ENCODE measurements around the gene SOX15.
A peak's percentile ranks its signal among the peaks of the same experiment; 100 is the strongest.
"Not testable (repeated sequence)": the region's sequence is repeated elsewhere in the genome, so short reads cannot be mapped to it uniquely, and the experiment has no call there.

The SOX15 gene

GRCh38 chr17:7606280-7606679 lies 16.4 kb upstream of the SOX15 start:
- no peak for DNase-seq

DNA sequence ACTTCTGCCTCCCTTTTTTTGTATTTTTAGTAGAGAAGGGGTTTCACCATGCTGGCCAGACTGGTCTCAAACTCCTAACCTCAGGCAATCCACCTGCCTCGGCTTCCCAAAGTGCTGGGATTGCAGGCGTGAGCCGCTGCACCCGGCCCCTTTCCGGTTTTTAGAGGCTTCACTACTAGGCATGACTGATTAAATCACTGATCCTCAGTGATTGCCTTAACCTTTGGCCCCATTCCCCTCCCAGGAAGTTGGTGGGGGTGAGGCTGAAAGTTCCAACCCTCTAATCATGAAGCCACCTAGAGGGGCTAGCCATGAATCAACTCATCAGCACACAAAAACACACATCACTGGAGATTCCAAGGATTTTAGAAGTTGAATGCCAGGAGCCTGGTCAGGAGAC lies 7.7 kb upstream of the SOX15 start:
- DNase-seq: not testable (repeated sequence)

DNA sequence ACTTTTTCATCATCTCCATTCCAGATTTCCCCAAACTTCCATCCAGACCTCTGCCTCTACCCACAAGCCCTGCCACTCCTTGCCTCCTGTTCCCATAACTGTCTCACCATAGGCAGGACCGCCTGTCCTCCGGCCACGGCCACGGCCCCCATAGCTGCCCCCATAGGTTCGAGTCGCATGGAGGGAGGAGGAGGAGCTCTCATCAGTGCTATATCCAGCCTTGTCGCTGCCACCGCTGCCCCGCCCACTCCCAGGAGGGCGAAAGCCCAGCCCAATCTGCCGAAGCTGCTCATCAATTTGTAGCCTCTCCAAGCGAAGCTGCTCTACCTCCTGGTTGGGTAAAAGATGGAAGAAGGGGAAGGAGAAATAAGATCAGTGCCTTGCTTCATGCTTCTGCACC lies 3.4 kb upstream of the SOX15 start:
- no peak for DNase-seq

- DNase-seq: no peak
These were observed 2.6 kb upstream of the SOX15 start for GRCh38 chr17:7592422-7593021.

DNA sequence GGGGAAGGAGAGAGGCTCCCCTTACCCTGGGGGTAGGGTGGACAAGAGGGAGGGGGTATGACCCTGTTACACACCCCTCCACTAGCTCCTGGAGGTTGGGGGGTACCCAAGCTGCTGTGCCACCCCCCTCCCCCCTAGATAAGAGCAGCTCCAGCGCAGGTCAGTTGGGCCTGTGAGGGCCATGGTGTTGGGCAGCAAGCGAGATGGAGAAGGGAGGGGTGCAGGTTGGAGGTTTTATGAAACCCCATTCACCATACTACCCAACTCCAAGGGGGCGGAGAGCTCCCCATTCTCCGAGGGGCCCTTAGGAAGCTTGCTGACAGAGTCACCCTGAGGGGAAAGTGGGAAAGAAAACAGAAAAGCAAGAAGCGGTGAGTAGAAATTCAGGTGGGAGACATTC lies 1.7 kb upstream of the SOX15 start:
- DNase-seq: no peak

GRCh38 chr17:7590743-7591142 lies 849 bp upstream of the SOX15 start:
- DNase-seq: no peak

DNA sequence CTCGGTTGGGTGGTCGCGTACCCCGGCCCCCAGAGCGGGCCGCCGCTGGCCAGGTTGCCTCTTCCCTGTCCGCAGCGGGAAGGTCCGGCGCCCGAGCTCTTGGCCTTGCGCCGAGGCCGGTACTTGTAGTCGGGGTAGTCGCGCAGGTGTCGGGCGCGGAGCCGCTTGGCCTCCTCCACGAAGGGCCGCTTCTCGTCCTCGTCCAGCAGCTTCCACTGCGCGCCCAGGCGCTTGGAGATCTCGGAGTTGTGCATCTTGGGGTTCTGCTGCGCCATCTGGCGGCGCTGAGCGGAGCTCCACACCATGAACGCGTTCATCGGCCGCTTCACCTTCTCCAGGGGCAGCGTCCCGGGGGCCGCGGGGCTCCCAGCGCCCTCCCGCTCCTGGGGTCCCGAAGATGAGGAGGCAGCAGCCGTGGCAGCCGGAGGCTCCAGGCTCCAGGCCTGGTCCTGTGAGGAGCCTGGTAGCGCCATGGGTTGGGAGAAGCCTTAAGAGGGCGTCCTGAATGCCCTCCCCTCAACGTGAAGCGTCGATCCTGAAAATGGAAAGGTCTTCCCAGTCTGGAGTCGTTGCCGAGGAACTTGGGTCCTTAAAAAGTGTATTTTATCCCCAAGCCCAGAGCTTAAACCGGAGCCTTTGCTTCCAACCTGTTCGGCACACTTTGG lies 558 bp downstream of the SOX15 start:
- peak; percentile 93 for DNase-seq

DNA sequence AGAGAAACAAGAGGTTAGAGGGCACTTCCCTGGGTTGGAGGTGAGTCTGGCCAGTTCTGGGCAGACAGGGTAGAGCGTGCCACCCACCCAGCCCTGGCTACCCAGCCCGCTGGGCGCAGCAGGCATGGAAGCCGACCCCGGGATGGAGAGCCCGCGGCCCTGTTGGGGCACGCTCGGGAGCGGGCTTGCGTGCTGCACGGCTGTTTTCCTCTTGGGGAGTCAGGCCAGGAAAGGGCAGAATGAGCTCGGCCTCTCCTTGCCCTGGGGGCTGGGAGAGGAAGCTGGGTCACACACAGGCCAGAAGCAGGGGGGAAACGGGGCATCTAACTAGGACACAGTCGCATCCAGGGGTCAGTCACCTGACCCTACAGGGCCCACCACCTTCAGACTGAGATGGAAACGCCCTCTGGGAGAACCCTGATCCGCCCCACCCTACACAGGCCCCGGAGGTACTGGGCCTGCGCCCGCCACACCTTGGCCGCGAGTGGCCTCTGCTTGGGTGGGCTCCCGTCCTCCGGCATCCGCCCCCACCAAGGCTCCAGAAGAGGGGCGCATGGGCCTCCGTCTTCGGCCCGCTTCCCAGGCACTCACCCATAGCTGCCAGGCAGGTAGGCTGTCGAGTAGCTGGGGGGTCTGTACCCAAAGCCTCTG lies 1.2 kb downstream of the SOX15 start:
- DNase-seq: no peak

- no peak for DNase-seq
These were observed 2.3 kb downstream of the SOX15 start for GRCh38 chr17:7587420-7588151.

- no peak for DNase-seq
These were observed 3.0 kb downstream of the SOX15 start for GRCh38 chr17:7586673-7587419.

- DNase-seq: peak; percentile 99
These were observed 6.4 kb downstream of the SOX15 start, which contains the start of gene MPDU1 for GRCh38 chr17:7583253-7584109. Gene MPDU1, plus strand, starts transcription at chr17:7583852. Its CDS starts 11 bp downstream, at chr17:7583863.

DNA sequence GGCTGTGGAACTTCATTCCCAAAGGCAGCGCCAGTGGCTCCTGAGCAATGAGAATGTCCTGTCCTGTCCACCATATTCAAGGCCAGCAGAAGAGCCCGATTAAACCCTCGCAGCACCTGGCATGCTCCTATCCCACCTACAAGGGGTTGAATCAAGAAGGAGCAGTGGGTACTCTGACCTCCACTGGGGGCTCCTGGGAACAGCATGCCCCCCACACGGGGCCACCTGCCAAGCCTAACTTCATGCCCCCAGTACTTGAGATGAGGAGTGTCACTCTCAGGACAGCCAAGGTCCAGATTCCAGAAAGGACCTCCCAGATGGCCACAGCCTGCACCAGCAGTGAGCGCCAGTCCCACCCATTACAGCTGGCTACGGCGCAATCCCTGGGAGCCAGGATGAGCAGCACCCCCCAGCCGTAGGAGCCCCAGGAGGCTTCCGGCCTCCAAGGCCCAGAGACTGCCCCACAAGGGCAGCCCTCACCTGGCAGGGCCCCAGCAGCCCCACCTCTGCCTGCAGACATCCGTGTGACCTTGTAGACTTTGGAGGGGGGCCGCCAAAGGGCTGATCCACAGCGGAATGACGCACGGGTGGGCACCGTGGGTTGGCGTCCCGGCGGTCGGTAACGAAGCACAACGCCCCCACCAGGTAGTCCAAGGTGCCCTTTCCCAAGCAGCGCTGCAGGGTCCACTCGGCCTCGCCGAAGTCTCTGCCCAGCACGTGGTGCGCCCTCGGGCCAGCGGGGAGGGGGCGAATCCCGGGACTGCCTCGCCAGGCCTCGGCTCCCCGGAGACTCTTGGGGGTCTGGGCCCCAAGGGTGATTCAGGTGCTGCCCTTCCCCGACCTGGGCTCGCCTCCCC lies 7.3 kb downstream of the SOX15 start:
- DNase-seq: no peak

DNA sequence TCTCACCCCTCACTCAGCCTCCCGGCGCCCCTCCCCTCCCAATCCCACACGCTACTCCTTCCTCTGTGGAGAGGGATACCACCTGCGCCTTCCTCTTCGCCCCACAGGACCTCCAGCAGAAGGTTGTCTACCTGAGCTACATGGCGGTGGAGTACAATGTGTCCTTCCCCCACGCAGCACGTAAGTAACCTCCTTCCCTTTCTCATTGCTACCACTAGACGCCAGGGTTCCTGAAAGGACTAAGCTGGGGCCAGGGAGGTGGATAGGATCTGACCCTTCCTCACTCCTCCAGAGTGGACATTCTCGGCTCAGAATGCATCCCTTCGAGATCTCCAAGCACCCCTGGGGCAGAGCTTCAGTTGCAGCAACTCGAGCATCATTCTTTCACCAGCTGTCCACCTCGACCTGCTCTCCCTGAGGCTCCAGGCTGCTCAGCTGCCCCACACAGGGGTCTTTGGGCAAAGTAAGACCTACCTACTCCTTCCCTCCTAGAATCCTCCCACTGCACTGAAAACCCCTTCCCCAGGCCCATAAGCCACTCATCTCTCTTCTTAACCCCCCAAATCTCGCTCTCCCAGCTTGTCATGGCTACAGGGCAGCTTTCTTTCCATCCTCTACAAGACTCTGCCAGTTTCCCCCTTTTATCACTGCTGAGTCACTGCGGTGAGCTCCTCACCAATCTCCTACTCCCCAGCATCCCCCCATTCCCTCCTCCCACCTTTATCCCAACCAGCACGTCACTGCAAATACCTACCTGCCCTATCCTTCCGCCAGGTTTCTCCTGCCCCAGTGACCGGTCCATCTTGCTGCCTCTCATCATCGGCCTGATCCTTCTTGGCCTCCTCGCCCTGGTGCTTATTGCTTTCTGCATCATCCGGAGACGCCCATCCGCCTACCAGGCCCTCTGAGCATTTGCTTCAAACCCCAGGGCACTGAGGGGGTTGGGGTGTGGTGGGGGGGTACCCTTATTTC lies 9.0 kb downstream of the SOX15 start:
- no peak for DNase-seq

GRCh38 chr17:7579834-7580603 lies 9.9 kb downstream of the SOX15 start:
- DNase-seq: no peak

GRCh38 chr17:7579001-7579833 lies 10.7 kb downstream of the SOX15 start, which contains the start of gene CD68:
Gene CD68, plus strand, starts transcription at chr17:7579638. Its CDS starts 40 bp downstream, at chr17:7579678.
- no peak for DNase-seq

DNA sequence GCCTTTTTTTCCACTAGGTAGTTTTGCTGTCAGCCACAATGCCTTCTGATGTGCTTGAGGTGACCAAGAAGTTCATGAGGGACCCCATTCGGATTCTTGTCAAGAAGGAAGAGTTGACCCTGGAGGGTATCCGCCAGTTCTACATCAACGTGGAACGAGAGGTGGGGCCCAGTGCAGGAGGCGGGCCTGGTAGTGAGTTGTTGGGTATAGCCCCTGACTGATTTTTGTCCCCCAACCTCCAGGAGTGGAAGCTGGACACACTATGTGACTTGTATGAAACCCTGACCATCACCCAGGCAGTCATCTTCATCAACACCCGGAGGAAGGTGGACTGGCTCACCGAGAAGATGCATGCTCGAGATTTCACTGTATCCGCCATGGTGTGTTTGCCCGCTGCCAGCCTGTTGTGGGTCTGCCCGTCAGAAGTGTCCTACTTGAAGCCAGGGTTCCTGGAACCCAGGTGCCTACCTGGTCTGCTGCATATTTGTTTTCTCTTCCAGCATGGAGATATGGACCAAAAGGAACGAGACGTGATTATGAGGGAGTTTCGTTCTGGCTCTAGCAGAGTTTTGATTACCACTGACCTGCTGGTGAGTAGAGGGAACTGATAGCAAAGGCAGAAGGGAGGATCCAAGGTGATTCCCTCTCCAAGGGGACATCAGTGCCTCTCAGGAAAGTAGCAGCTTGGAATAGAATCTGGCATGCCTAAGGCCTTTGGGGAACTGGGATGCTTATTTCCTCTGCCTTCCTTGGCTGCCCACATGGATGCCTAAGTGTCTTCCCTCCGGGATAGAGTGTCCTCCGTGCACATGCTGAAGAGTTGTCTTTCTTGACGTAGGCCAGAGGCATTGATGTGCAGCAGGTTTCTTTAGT lies 12.3 kb downstream of the SOX15 start:
- DNase-seq: no peak

Data from retina (tissue), 1 donor.